ENCODE results near the gene SCNN1B.

Gene SCNN1B

GRCh38 chr16:23351360-23351759, 49.3 kb downstream of the SCNN1B start:
- TF ChIP-seq, protein P1, sequence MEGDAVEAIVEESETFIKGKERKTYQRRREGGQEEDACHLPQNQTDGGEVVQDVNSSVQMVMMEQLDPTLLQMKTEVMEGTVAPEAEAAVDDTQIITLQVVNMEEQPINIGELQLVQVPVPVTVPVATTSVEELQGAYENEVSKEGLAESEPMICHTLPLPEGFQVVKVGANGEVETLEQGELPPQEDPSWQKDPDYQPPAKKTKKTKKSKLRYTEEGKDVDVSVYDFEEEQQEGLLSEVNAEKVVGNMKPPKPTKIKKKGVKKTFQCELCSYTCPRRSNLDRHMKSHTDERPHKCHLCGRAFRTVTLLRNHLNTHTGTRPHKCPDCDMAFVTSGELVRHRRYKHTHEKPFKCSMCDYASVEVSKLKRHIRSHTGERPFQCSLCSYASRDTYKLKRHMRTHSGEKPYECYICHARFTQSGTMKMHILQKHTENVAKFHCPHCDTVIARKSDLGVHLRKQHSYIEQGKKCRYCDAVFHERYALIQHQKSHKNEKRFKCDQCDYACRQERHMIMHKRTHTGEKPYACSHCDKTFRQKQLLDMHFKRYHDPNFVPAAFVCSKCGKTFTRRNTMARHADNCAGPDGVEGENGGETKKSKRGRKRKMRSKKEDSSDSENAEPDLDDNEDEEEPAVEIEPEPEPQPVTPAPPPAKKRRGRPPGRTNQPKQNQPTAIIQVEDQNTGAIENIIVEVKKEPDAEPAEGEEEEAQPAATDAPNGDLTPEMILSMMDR (IDR thresholded peaks at IDR 0.05; ENCODE audit: low read length, missing control alignments) = no peak
- DNase-seq (ENCODE audit: low read depth) = no peak
- H3K4me3 ChIP-seq (replicated peaks; ENCODE audit: low read depth, low read length) = no peak overlapping the region

DNA sequence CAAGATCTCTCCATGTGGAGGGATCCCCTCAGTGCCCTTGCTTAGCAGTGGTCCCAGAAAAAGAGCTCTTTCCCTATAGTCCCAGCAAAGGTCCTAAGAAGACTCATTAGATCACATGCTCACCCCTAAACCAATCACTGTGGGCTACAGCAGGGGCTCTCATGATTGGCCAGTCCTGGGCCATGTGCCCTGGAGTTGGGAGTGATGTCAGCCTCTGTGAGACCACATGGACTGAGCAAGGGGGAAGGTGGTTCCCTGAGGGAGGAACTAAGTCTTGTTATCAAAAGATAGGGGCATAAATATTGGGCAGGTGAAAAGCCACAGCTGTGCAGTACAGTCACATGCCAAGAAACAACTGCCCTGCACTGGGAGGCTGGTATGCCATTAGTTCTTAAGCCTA, 51.3 kb downstream of the SCNN1B start:
- H3K4me3 ChIP-seq (replicated peaks; ENCODE audit: low read depth, low read length) = no peak overlapping the region
- TF ChIP-seq, protein P1 (IDR thresholded peaks at IDR 0.05; ENCODE audit: low read length, missing control alignments) = no peak
- DNase-seq (ENCODE audit: low read depth) = no peak

- DNase-seq (ENCODE audit: low read depth) = no peak
- TF ChIP-seq, protein P1 (IDR thresholded peaks at IDR 0.05; ENCODE audit: low read length, missing control alignments) = no peak
- H3K4me3 ChIP-seq (replicated peaks; ENCODE audit: low read depth, low read length) = no peak overlapping the region
Measured at GRCh38 chr16:23354246-23354645, 52.1 kb downstream of the SCNN1B start.

- H3K4me3 ChIP-seq (replicated peaks; ENCODE audit: low read depth, low read length) = no peak overlapping the region
- TF ChIP-seq, protein P1 (IDR thresholded peaks at IDR 0.05; ENCODE audit: low read length, missing control alignments) = no peak
- no peak for DNase-seq (ENCODE audit: low read depth)
Measured at GRCh38 chr16:23355106-23355670, 53.1 kb downstream of the SCNN1B start.

DNA sequence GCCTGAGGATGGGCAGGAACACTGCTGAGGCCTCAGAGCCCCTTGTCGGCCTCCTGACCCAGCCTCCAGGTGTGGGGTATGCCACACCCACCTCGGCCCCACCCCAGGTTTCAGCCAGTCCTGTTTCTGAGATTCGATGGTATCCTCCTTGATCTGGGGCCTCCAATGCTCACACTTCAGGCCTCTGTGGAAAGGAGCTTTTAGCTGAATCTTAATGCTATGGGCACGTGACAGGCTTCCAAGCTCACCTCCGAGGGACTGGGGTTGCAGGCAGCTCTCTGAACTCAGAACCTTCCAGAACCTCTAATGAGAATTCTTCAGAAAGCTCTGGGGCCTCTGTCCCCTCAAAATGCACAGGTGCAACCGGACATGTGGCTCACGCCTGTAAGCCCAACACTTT, 54.8 kb downstream of the SCNN1B start:
- DNase-seq (ENCODE audit: low read depth) = no peak
- TF ChIP-seq, protein P1 (IDR thresholded peaks at IDR 0.05; ENCODE audit: low read length, missing control alignments) = no peak
- H3K4me3 ChIP-seq (replicated peaks; ENCODE audit: low read depth, low read length) = no peak overlapping the region

DNA sequence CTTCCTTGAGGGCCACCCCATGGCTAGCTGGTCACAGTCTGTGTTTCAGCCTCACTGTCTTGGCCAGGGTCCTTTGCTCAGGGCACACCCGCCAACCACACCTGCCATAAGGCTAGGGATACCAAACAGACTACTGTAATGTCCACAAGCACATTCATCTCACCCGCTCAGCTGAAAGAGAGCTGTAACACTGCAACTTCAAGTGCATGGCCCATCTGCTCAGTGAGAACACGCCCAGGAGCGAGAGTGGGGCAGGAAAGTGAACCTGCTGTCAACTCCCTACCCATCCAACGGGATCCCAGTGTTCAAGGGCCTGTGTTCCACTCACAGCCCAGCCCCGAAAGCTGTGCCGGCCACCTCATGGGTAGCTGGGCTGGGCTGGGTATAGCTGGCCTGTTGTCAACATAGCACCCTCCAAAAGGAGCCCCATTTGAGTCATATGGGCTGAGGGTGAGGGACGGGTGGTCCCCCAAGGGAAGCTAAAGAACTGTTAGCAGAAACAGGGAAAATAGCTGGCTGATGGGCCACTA, 55.7 kb downstream of the SCNN1B start:
- TF ChIP-seq, protein P1 (IDR thresholded peaks at IDR 0.05; ENCODE audit: low read length, missing control alignments) = no peak
- DNase-seq (ENCODE audit: low read depth) = no peak

More for the DNA sequence above, 55.7 kb downstream of the SCNN1B start:
- no peak overlapping the region for H3K4me3 ChIP-seq (replicated peaks; ENCODE audit: low read depth, low read length)
